Duodenal mucosa (tissue), 2 donors: Measurements from ENCODE around the gene DENND1A.
"Not testable (repeated sequence)": the region's sequence is repeated elsewhere in the genome, so short reads cannot be mapped to it uniquely, and the experiment has no call there.

Source experiments
- H3K27ac ChIP-seq: one replicate; pipeline ENCODE4 v1.7.0; 2013; ENCODE audit warnings: low read depth, low read length
- H3K27me3 ChIP-seq, 2 donors: one replicate each; pipeline ENCODE4 v1.7.0; 2013; ENCODE audit warnings: low read length in 2 of 2, control low read depth in 1 of 2; ENCODE audit not compliant: insufficient read depth in 2 of 2, control insufficient read depth in 1 of 2
- H3K36me3 ChIP-seq, 2 donors: one replicate each; pipeline ENCODE4 v1.7.0; 2013; ENCODE audit warnings: low read length in 2 of 2, control low read depth in 1 of 2; ENCODE audit not compliant: insufficient read depth in 2 of 2, control insufficient read depth in 1 of 2
- H3K4me1 ChIP-seq, 2 donors: one replicate each; pipeline ENCODE4 v1.7.0; 2013; ENCODE audit warnings: low read length in 2 of 2, control low read depth in 1 of 2; ENCODE audit not compliant: insufficient read depth in 2 of 2, control insufficient read depth in 1 of 2
- H3K4me3 ChIP-seq, 2 donors: one replicate each; pipeline ENCODE4 v1.7.0; 2013; ENCODE audit warnings: low read length in 2 of 2, low read depth in 1 of 2
- H3K9ac ChIP-seq, 2 donors: one replicate each; pipeline ENCODE4 v1.7.0; 2013; ENCODE audit warnings: low read length in 2 of 2, low read depth in 1 of 2
- H3K9me3 ChIP-seq, 2 donors: one replicate each; pipeline ENCODE4 v1.7.0; 2013; ENCODE audit warnings: low read length in 2 of 2, control low read depth in 1 of 2; ENCODE audit not compliant: control insufficient read depth in 1 of 2

Gene DENND1A

GRCh38 chr9:123335986-123336329 is 594.0 kb downstream of the DENND1A start:
- Histone ChIP-seq H3K9me3 (no peaks in the 10 kb centered on the region), H3K36me3 (no peaks in the 10 kb centered on the region), H3K9ac (no peak overlapping the region), H3K4me1 (peaks cover 0 to 9% of the 10 kb centered on the region in 2 donors), H3K27me3 (no peaks in the 10 kb centered on the region), H3K27ac (no peak overlapping the region), H3K4me3 (no peak overlapping the region)

DNA sequence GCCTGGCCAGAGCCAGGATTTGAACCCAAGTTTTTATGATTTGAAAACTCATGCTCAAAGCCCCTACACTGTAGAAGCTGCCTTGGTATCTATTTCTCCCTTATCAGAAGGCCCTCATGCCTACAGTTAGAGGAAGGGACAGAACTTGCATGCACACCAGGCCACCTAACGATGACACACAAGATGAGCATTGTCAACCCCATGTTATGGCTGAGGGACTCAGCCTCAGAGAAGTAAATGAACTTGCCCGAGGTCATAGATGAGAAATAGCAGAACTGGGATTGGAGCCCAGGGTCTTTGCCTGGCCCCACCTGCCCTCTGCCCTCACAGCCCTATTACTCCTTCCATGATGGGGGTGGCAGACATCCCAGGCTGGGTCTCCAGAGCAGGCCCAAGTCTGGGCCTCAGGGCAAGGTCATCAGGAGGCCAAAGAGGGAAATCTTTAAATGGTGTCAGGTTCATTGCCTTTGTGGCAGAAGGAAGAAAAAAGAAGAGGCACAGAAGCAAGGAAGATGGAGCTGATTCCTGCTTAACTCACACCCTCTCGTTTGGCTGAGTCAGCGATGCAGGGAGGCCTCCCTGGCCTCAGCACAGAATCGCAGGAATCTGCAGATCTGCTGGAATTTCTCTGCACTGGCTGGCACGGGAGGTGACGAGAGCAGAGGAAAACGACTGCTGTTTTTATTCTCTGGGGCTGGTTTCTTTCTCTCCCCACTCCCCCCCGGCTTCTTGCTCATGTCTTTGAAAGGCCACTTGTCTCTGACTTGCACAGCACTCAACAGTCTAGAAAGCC is 594.5 kb downstream of the DENND1A start:
- H3K9ac ChIP-seq, result no peak overlapping the region
- H3K4me1 ChIP-seq, result peaks cover 0 to 8% of the 10 kb centered on the region in 2 donors
- H3K27ac ChIP-seq, result no peak overlapping the region

GRCh38 chr9:123334639-123335038 is 595.3 kb downstream of the DENND1A start:
- H3K27me3 ChIP-seq, result no peaks in the 10 kb centered on the region
- no peaks in the 10 kb centered on the region for H3K9me3 ChIP-seq
- no peak overlapping the region for H3K27ac ChIP-seq

More for the DNA sequence above, 594.5 kb downstream of the DENND1A start:
- no peaks in the 10 kb centered on the region for H3K9me3 ChIP-seq
- no peaks in the 10 kb centered on the region for H3K36me3 ChIP-seq
- H3K27me3 ChIP-seq, result no peaks in the 10 kb centered on the region
- no peak overlapping the region for H3K4me3 ChIP-seq

DNA sequence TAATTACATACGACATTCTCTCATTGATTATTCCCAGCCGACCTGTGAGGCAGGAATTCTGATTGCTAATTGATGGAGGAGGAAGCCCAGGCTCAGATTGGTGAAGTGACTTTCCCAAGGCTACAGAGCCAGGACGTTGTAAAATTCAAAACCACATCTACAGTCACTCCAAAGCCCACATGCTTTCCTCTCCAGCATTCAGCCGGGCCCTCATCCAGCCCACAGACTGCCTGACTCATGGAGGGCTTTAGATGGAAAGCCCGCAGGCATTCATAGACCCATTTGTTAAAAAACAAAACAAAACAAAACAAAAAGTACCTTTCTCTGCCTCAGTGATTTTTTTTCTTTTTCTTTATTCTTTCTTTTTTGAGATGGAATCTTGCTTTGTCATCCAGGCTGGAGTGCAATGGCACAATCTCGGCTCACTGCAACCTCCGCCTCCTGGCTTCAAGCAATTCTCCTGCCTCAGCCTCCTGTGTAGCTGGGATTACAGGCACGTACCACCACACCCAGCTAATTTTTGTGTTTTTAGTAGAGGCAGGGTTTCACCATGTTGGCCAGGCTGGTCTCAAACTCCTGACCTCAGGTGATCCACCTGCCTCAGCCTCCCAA is 596.8 kb downstream of the DENND1A start:
- H3K9ac ChIP-seq, H3K4me3 ChIP-seq, H3K27me3 ChIP-seq, H3K36me3 ChIP-seq, H3K27ac ChIP-seq, H3K4me1 ChIP-seq, H3K9me3 ChIP-seq: not testable (repeated sequence)

More at GRCh38 chr9:123334639-123335038, 595.3 kb downstream of the DENND1A start:
- no peaks in the 10 kb centered on the region for H3K36me3 ChIP-seq
- no peak overlapping the region for H3K9ac ChIP-seq
- peaks cover 0 to 4% of the 10 kb centered on the region in 2 donors for H3K4me1 ChIP-seq
- H3K4me3 ChIP-seq, result no peak overlapping the region

- H3K9me3 ChIP-seq, result no peaks in the 10 kb centered on the region
- H3K4me1 ChIP-seq, result peaks cover 0 to 13% of the 10 kb centered on the region in 2 donors
- no peak overlapping the region for H3K9ac ChIP-seq
- no peaks in the 10 kb centered on the region for H3K36me3 ChIP-seq
- H3K27me3 ChIP-seq, result no peaks in the 10 kb centered on the region
- H3K4me3 ChIP-seq, result no peak overlapping the region
- no peak overlapping the region for H3K27ac ChIP-seq
Observed at GRCh38 chr9:123331346-123332060, 598.4 kb downstream of the DENND1A start.
